Esophagus (tissue), 2 donors: ENCODE measurements around the gene ATRN. TPM values are rescaled to one million over a fixed set of nuclear protein-coding genes. Genes with fewer than 3 reads are reported as not detected.

ENCODE experiments used
- H3K27ac ChIP-seq, 2 donors: one replicate each; pipeline ENCODE4 v1.5.1; 2013; ENCODE audit warnings: low read depth in 2 of 2, mild to moderate bottlenecking in 2 of 2, inconsistent platforms in 1 of 2, low read length in 1 of 2, moderate library complexity in 1 of 2
- H3K27me3 ChIP-seq, 2 donors: one replicate each; pipeline ENCODE4 v1.6.1; 2013; ENCODE audit warnings: low read length in 2 of 2, control low read depth in 1 of 2, mild to moderate bottlenecking in 1 of 2; ENCODE audit not compliant: insufficient read depth in 2 of 2, control insufficient read depth in 1 of 2
- H3K36me3 ChIP-seq, 2 donors: one replicate each; pipeline ENCODE4 v1.6.1; 2013; ENCODE audit warnings: low read length in 1 of 2; ENCODE audit not compliant: control insufficient read depth in 2 of 2, insufficient read depth in 2 of 2
- H3K4me1 ChIP-seq, 2 donors: one replicate each; pipeline ENCODE4 v1.6.1; 2013; ENCODE audit warnings: low read length in 1 of 2; ENCODE audit not compliant: control insufficient read depth in 2 of 2, insufficient read depth in 2 of 2
- H3K4me3 ChIP-seq, 2 donors: one replicate each; pipeline ENCODE4 v1.5.1; 2013; ENCODE audit warnings: low read length in 2 of 2, mild to moderate bottlenecking in 2 of 2, low read depth in 1 of 2, moderate library complexity in 1 of 2
- H3K9me3 ChIP-seq, 2 donors: one replicate each; pipeline ENCODE4 v1.6.1; 2013; ENCODE audit warnings: mild to moderate bottlenecking in 2 of 2, low read depth in 1 of 2, low read length in 1 of 2, moderate library complexity in 1 of 2; ENCODE audit not compliant: control insufficient read depth in 2 of 2, insufficient read depth in 1 of 2
- WGBS, 2 donors: extraction: QIAGEN DNeasy Blood & Tissue Kit; methylation state at CpG; one replicate each; pipeline ENCODE4 v1.1.7; 2013; 5-methylcytosine and 5-hydroxymethylcytosine counted together
- polyA plus RNA-seq, 2 donors: library from polyadenylated mRNA; stranded (reverse); fragments of 200-250 nt; gene quantifications; one replicate each; pipeline ENCODE4 v1.2.3, GENCODE V29; 2013
- donor health status: healthy with polysubstance abuse.
- donor health status: Bipolar disorder and iron deficiency.

The ATRN gene
- polyA plus RNA-seq, 2 donors: 2.4 to 5.1 TPM

DNA sequence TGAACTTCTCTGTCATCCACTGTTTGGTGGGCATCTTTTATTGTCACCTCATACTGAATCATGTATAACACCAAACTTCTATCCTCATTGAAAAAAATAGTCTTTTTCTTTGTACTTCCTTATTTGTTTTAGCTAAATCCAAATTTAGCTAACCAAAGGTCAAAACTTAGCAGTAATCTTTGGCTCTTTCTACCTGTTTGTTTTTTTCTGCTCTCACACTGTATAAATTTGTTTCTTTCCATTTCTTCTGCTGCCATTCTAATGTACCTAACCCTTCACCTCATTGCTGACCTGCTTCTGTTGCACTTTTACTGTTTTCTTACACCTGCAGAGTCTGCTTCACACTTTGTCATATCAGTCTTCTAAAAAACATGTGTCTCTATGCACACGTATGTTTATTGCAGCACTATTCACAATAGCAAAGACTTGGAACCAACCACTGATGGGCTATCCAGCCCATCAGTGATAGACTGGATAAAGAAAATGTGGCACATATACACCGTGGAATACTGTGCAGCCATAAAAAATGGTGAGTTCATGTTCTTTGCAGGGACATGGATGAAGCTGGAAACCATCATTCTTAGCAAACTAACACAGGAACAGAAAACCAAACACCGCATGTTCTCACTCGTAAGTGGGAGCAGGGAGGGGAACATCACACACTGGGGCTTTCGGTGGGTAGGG, 7.2 kb downstream of the ATRN start:
- no peak overlapping the region for H3K4me3 ChIP-seq
- no peaks in the 10 kb centered on the region for H3K36me3 ChIP-seq
- H3K27me3 ChIP-seq: no peaks in the 10 kb centered on the region
- WGBS, 2 donors: 88 to 94% methylated on average over 5 of the region's 5 CpGs
- no peak overlapping the region for H3K27ac ChIP-seq
- H3K4me1 ChIP-seq: peaks cover 2 to 4% of the 10 kb centered on the region in 2 donors
- no peaks in the 10 kb centered on the region for H3K9me3 ChIP-seq

DNA sequence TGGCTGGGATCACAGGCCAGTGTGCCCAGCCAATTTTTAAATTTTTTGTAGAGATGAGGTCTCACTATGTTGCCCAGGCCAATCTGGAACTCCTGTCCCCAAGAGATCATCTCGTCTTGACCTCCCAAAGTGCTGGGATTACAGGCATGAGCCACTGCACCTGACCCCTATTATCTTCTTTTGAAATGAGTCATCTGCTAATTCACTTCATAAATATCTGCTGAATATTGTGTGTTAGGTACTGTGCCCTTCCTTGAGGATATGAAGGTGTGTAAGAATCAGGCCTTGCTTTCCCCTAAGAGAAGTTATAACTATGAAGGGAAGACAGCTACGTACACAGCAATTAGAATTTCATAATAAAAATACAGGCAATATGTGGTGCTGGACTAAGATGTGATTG, 8.2 kb downstream of the ATRN start:
- 85 to 89% methylated on average over 2 of the region's 2 CpGs for WGBS, 2 donors
- Histone ChIP-seq H3K27me3 (no peaks in the 10 kb centered on the region), H3K9me3 (no peaks in the 10 kb centered on the region), H3K4me1 (no peaks in the 10 kb centered on the region), H3K4me3 (no peak overlapping the region), H3K27ac (no peak overlapping the region), H3K36me3 (no peaks in the 10 kb centered on the region)

DNA sequence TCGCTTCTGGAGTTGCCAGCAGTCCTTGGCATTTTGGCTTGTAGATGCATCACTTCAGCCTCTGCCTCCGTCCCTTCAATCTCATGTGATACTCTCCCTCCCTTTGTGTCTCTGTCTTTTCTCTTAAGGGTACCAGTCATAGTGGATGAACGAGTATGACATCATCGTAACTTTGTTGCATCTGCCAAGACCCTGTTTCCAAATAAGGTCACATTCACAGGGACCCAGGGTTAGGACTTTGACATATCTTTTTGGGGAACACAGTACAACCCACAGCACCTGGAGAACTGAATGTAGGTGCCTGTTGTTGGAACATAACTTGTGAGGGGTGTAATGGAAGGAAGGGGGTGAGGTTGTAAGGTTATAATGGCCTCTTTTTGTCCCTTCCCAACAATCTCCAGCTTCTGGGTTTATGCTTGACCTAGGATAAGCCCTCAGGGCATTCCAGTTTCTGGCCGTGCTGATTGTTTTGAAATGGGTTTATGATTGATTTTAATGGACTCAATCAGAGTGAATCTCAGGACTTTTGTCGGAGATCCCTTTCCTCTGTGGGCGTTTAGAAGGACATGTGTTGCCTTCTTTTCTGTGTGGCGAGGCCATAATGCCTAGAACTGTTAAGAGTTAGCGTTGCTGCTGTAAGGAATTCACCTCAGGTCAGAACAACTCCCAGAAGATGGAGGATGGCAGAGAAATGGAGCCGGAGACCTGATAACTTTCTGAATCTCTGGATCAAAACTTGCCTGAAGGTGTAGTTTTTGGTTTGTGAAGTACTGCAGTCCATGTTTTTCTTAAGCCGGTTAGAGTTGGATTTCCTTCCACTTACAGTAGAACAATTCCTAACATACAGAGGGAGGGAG, 9.2 kb downstream of the ATRN start:
- Histone ChIP-seq H3K36me3 (no peaks in the 10 kb centered on the region), H3K4me1 (no peaks in the 10 kb centered on the region), H3K9me3 (no peaks in the 10 kb centered on the region), H3K27ac (no peak overlapping the region), H3K4me3 (no peak overlapping the region), H3K27me3 (no peaks in the 10 kb centered on the region)
- 86 to 89% methylated on average over 11 of the region's 11 CpGs for whole genome bisulfite sequencing, 2 donors

DNA sequence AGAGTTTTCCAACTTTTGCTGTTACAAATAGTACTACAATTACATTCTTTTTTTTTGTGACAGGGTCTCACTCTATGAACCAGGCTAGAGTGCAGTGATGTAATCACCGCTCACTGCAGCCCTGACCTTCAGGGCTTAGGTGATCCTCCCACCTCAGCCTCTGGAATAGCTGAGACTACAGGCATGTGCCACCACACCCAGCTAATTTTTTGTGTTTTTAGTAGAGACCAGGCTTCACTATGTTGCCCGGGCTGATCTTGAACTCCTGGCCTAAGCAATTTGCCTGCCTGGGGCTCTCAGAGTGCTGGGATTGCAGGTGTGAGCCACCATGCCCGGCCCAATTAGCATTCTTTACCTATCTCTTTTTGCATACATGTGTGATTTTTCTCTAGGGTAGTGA, 12.5 kb downstream of the ATRN start:
- Histone ChIP-seq H3K4me3 (no peak overlapping the region), H3K27me3 (no peaks in the 10 kb centered on the region)
- WGBS, 2 donors: 76 to 83% methylated on average over 3 of the region's 3 CpGs

DNA sequence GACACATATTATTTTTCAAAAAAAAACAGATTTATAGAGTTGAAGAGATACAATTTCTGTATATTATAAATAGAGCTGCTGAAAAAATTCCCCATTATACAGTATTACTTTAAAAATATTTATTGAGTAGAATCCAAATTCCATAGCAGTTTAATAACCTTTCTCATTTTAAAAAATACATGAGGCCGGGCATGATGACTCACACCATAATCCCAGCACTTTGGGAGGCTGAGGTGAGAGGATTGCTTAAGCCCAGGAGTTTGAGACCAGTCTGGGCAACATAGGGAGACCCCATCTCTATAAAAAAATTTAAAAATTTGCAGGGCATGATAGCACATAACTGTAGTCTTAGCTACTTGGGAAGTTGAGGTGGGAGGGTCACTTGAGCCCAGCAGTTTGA, 13.0 kb downstream of the ATRN start:
- Histone ChIP-seq H3K9me3 (no peaks in the 10 kb centered on the region), H3K4me3 (no peak overlapping the region), H3K27me3 (no peaks in the 10 kb centered on the region), H3K36me3 (no peaks in the 10 kb centered on the region), H3K27ac (no peak overlapping the region), H3K4me1 (no peaks in the 10 kb centered on the region)
- 32 to 38% methylated on average over 1 of the region's 1 CpG for WGBS, 2 donors

More for the DNA sequence above, 12.5 kb downstream of the ATRN start:
- no peaks in the 10 kb centered on the region for H3K36me3 ChIP-seq
- no peaks in the 10 kb centered on the region for H3K4me1 ChIP-seq
- H3K27ac ChIP-seq: no peak overlapping the region
- no peaks in the 10 kb centered on the region for H3K9me3 ChIP-seq

DNA sequence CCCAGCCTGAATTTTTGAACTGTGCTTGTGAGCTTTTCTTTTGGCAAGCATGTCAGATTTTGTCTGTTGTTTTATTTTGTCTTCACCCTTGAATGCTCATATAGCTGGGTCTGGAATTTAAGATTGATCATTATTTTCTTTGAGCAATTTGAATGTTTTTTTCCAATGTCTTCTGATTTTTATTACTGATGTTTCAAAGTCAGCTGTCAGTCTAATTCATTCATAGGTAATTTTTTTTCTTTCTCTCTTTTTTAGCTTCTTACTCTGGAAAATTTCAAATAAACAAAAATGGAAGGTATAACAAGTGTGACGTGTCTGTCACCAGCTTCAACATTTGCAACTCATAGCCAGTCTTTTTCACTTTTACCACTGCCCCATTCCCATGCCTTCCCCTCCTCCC, 15.1 kb downstream of the ATRN start:
- H3K4me3 ChIP-seq: no peak overlapping the region
- WGBS, 2 donors: 95 to 96% methylated on average over 1 of the region's 1 CpG
- H3K4me1 ChIP-seq: no peaks in the 10 kb centered on the region
- peaks cover 0 to 3% of the 10 kb centered on the region in 2 donors for H3K36me3 ChIP-seq
- no peaks in the 10 kb centered on the region for H3K9me3 ChIP-seq
- H3K27me3 ChIP-seq: no peaks in the 10 kb centered on the region
- H3K27ac ChIP-seq: no peak overlapping the region

DNA sequence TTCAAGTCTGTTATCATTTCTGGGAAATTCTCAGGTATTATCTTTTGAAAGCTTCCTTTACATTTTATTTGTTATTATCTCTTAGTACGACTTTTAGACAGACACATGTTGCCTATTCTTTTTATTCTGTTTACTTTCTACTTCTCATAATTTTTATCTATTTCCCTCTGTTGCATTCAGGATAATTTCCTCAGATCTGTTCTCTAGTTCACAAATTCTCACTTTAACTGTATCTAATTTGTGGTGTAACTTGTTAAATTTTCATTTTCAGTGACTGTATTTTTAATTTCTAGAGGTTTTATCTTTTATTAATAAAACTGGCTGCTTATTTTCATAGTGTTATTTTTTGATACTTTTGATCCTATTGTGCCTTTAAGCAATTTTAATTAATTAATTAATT, 16.0 kb downstream of the ATRN start:
- Histone ChIP-seq H3K4me3 (no peak overlapping the region), H3K4me1 (no peaks in the 10 kb centered on the region), H3K9me3 (no peaks in the 10 kb centered on the region), H3K27ac (no peak overlapping the region), H3K36me3 (peaks cover 0 to 3% of the 10 kb centered on the region in 2 donors), H3K27me3 (no peaks in the 10 kb centered on the region)
- 97 to 98% methylated on average over 1 of the region's 1 CpG for WGBS, 2 donors

DNA sequence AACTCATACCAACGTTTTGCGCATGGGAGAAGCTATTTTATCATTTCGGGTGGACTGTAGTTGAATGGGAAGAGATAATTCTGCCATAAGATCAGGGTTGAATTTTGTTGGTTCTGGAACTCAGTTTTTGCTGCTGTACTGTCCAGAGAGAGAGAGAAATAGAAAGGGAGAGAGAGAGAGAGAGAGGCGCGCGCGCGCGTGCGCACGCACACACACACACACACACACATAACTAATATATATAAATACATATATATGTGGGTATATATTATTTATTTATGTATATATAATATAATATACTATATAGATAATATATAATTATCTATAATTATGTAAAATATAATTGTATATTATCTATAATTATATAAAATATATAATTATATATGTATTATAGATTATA, 21.9 kb downstream of the ATRN start:
- no peaks in the 10 kb centered on the region for H3K9me3 ChIP-seq
- 92 to 97% methylated on average over 11 of the region's 11 CpGs for WGBS, 2 donors

DNA sequence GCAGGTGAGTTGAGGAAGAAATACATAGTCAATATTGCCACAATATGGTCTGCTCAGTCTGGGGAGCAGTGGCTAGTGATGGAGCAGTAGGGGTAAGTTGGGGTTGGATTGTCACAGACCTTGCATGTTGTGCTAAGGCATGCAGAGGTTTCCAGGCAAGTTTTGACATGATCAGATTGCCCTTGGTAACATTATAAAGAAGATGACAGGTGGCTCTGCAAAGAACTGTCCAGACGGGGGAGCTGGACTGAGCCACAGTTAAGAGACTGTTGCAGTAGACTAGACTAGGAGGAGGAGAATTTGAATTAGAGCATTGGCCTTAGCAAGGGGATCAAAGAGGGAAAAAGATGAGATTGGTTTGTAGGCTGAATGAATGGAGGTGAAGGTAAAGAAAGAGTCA, 23.4 kb downstream of the ATRN start:
- no peaks in the 10 kb centered on the region for H3K4me1 ChIP-seq
- H3K36me3 ChIP-seq: peaks cover 0 to 3% of the 10 kb centered on the region in 2 donors
- H3K9me3 ChIP-seq: no peaks in the 10 kb centered on the region
- no peak overlapping the region for H3K4me3 ChIP-seq
- H3K27ac ChIP-seq: no peak overlapping the region
- H3K27me3 ChIP-seq: no peaks in the 10 kb centered on the region
- 67 to 81% methylated on average over 1 of the region's 1 CpG for WGBS, 2 donors

More for the DNA sequence above, 21.9 kb downstream of the ATRN start:
- no peak overlapping the region for H3K27ac ChIP-seq
- no peaks in the 10 kb centered on the region for H3K27me3 ChIP-seq
- no peaks in the 10 kb centered on the region for H3K4me1 ChIP-seq
- peaks cover 0 to 3% of the 10 kb centered on the region in 2 donors for H3K36me3 ChIP-seq
- H3K4me3 ChIP-seq: no peak overlapping the region
